H9 (cell line): Measurements from ENCODE around the gene TTK. TPM values are rescaled to one million over a fixed set of nuclear protein-coding genes. Genes with fewer than 3 reads are reported as not detected.
A peak's percentile ranks its signal among the peaks of the same experiment; 100 is the strongest.

Experiments
- DNase-seq: peaks from one replicate; pipeline ENCODE4 v3.0.0-alpha.2; 2017
- H2AFZ ChIP-seq: one replicate; pipeline ENCODE4 v1.6.1; 2013; ENCODE audit warnings: mild to moderate bottlenecking, low read length, control low read depth, moderate library complexity
- H2AK5ac ChIP-seq: 2 replicates; pipeline ENCODE4 v1.6.1; 2013; ENCODE audit warnings: low read length, control low read depth, mixed read lengths; ENCODE audit not compliant: insufficient read length
- H2BK120ac ChIP-seq: one replicate; pipeline ENCODE4 v1.6.1; 2013; ENCODE audit warnings: low read depth, mild to moderate bottlenecking, low read length, control low read depth, inconsistent platforms; ENCODE audit not compliant: poor library complexity, severe bottlenecking
- H2BK12ac ChIP-seq: 2 replicates; pipeline ENCODE4 v1.6.1; 2013; ENCODE audit warnings: low read length, control low read depth, mixed read lengths, low read depth; ENCODE audit not compliant: insufficient read length
- H2BK15ac ChIP-seq: 2 replicates; pipeline ENCODE4 v1.6.1; 2013; ENCODE audit warnings: low read depth, low read length, control low read depth
- H2BK20ac ChIP-seq: one replicate; pipeline ENCODE4 v1.6.1; 2013; ENCODE audit warnings: low read depth, mild to moderate bottlenecking, low read length, control low read depth, inconsistent platforms; ENCODE audit not compliant: poor library complexity, severe bottlenecking
- H2BK5ac ChIP-seq: 2 replicates; pipeline ENCODE4 v1.6.1; 2013; ENCODE audit warnings: low read length, control low read depth, mixed read lengths; ENCODE audit not compliant: insufficient read length
- H3K14ac ChIP-seq: 2 replicates; pipeline ENCODE4 v1.6.1; 2013; ENCODE audit warnings: low read length, control low read depth; ENCODE audit not compliant: insufficient read depth
- H3K18ac ChIP-seq: 2 replicates; pipeline ENCODE4 v1.6.1; 2013; ENCODE audit warnings: low read depth, mild to moderate bottlenecking, mixed read lengths, low read length, control low read depth; ENCODE audit not compliant: insufficient read length
- H3K23ac ChIP-seq: 2 replicates; pipeline ENCODE4 v1.6.1; 2013; ENCODE audit warnings: low read length, control low read depth, mixed read lengths, low read depth; ENCODE audit not compliant: insufficient read length
- H3K23me2 ChIP-seq: 2 replicates; pipeline ENCODE4 v1.6.1; 2013; ENCODE audit warnings: low read depth, mild to moderate bottlenecking, mixed read lengths, low read length, control low read depth; ENCODE audit not compliant: insufficient read length, poor library complexity, severe bottlenecking
- H3K27ac ChIP-seq: 2 replicates; pipeline ENCODE4 v1.5.1; 2013; ENCODE audit warnings: low read length, control low read depth, mixed read lengths, low read depth; ENCODE audit not compliant: insufficient read length
- H3K27me3 ChIP-seq: 2 replicates; pipeline ENCODE4 v1.6.1; 2013; ENCODE audit warnings: low read length, control low read depth, inconsistent platforms; ENCODE audit not compliant: insufficient read depth
- H3K4ac ChIP-seq: 2 replicates; pipeline ENCODE4 v1.6.1; 2013; ENCODE audit warnings: low read depth, mild to moderate bottlenecking, control low read depth, inconsistent platforms, low read length, moderate library complexity
- H3K4me1 ChIP-seq: 2 replicates; pipeline ENCODE4 v1.6.1; 2013; ENCODE audit warnings: low read length, control low read depth, inconsistent platforms; ENCODE audit not compliant: insufficient read depth
- H3K4me2 ChIP-seq: 2 replicates; pipeline ENCODE4 v1.6.1; 2013; ENCODE audit warnings: low read length, control low read depth, mixed read lengths; ENCODE audit not compliant: insufficient read length, insufficient read depth
- H3K56ac ChIP-seq: 2 replicates; pipeline ENCODE4 v1.6.1; 2013; ENCODE audit warnings: low read depth, mild to moderate bottlenecking, mixed read lengths, low read length, control low read depth; ENCODE audit not compliant: insufficient read length
- H3K79me1 ChIP-seq: 2 replicates; pipeline ENCODE4 v1.6.1; 2013; ENCODE audit warnings: low read depth, mild to moderate bottlenecking, moderate library complexity, low read length, control low read depth, inconsistent platforms; ENCODE audit not compliant: insufficient read depth, poor library complexity, severe bottlenecking
- H3K79me2 ChIP-seq: 2 replicates; pipeline ENCODE4 v1.6.1; 2013; ENCODE audit warnings: low read length, control low read depth, inconsistent platforms; ENCODE audit not compliant: insufficient read depth
- H3K9ac ChIP-seq: 2 replicates; pipeline ENCODE4 v1.6.1; 2013; ENCODE audit warnings: low read length, control low read depth, mixed read lengths; ENCODE audit not compliant: insufficient read length; ENCODE audit errors: extremely low read depth
- H3K9me3 ChIP-seq: one replicate; pipeline ENCODE4 v1.6.1; 2013; ENCODE audit warnings: low read depth, low read length, inconsistent platforms; ENCODE audit not compliant: control insufficient read depth
- H3T11ph ChIP-seq: one replicate; pipeline ENCODE4 v1.6.1; 2013; ENCODE audit warnings: mild to moderate bottlenecking, low read length, control low read depth, inconsistent platforms
- H4K20me1 ChIP-seq: one replicate; pipeline ENCODE4 v1.6.1; 2013; ENCODE audit not compliant: control insufficient read depth, insufficient read length, insufficient read depth
- H4K5ac ChIP-seq: 2 replicates; pipeline ENCODE4 v1.6.1; 2013; ENCODE audit warnings: low read depth, mild to moderate bottlenecking, mixed read lengths, low read length, control low read depth; ENCODE audit not compliant: insufficient read length
- H4K8ac ChIP-seq: replicated peaks from 2 replicates; pipeline ENCODE4 v1.6.1; 2013; ENCODE audit warnings: low read length, control low read depth, mixed read lengths, low read depth; ENCODE audit not compliant: insufficient read length
- H4K91ac ChIP-seq: 2 replicates; pipeline ENCODE4 v1.6.1; 2013; ENCODE audit warnings: low read depth, mild to moderate bottlenecking, moderate library complexity, mixed read lengths, low read length, control low read depth; ENCODE audit not compliant: insufficient read length
- H3K27ac Mint-ChIP-seq, 3 experiments: 2 replicates in 2 of 3; 3 replicates in 1 of 3; pipeline ENCODE4 v1.8.0; 2020 to 2021; ENCODE audit warnings: mixed read lengths in 3 of 3, mild to moderate bottlenecking in 1 of 3, moderate library complexity in 1 of 3
- H3K27me3 Mint-ChIP-seq: 2 replicates; pipeline ENCODE4 v1.8.0; 2021; ENCODE audit warnings: low read depth, mild to moderate bottlenecking, moderate library complexity, mixed read lengths
- H3K36me3 Mint-ChIP-seq, 3 experiments: 2 replicates in 2 of 3; 3 replicates in 1 of 3; pipeline ENCODE4 v1.8.0; 2020 to 2021; ENCODE audit warnings: low read depth in 3 of 3, mixed read lengths in 3 of 3; ENCODE audit not compliant: insufficient read depth in 1 of 3
- H3K4me1 Mint-ChIP-seq, 2 experiments: 2 replicates each; pipeline ENCODE4 v1.8.0; 2020; ENCODE audit warnings: mixed read lengths in 2 of 2
- H3K4me3 Mint-ChIP-seq, 2 experiments: 2 replicates in 1 of 2; 3 replicates in 1 of 2; pipeline ENCODE4 v1.8.0; 2020 to 2021; ENCODE audit warnings: mild to moderate bottlenecking in 2 of 2, mixed read lengths in 2 of 2, moderate library complexity in 1 of 2
- H3K9me3 Mint-ChIP-seq, 2 experiments: 2 replicates in 1 of 2; 3 replicates in 1 of 2; pipeline ENCODE4 v1.8.0; 2020; ENCODE audit warnings: mild to moderate bottlenecking in 2 of 2, mixed read lengths in 2 of 2, moderate library complexity in 1 of 2
- CTCF ChIP-seq: fragments of 200-600 bp; sonication (generic); conservative IDR thresholded peaks from 3 replicates; pipeline ENCODE4 v1.8.0; 2021; ENCODE audit warnings: antibody characterized with exemption, mild to moderate bottlenecking
- WGBS: extraction: QIAGEN DNeasy Blood & Tissue Kit; methylation state at CpG from one replicate; pipeline ENCODE4 v1.1.7; 2013; ENCODE audit warnings: missing lambda C conversion rate, low lambda C conversion rate, mixed read lengths; ENCODE audit not compliant: insufficient read length; ENCODE audit errors: extremely low coverage; 5-methylcytosine and 5-hydroxymethylcytosine counted together
- total RNA-seq: library from RNA; stranded (reverse); gene quantifications from 2 replicates; pipeline ENCODE4 v1.2.1, GENCODE V29; 2021

TTK gene
- total RNA-seq, 1 experiment from 2014 or later: 47.5 TPM

- Histone ChIP-seq H2BK120ac (no peak overlapping the region), H4K20me1 (no peaks in the 10 kb centered on the region), H3K14ac (peak overlapping the region; percentile 11; the same call in 1 of the 2 replicates), H4K91ac (no peak overlapping the region), H3K4me1 (peaks cover 3% of the 10 kb centered on the region; the same call in 1 of the 2 replicates), H4K5ac (no peak overlapping the region), H3K27me3 (no peaks in the 10 kb centered on the region), H3K9me3 (no peaks in the 10 kb centered on the region), H3K79me1 (no peaks in the 10 kb centered on the region), H3K79me2 (peaks cover 9% of the 10 kb centered on the region; the same call in 1 of the 2 replicates), H2AK5ac (no peak overlapping the region), H3T11ph (no peak overlapping the region), H2BK20ac (no peak overlapping the region), H2AFZ (peak overlapping the region; percentile 3), H4K8ac (no peak overlapping the region), H3K27ac (no peak overlapping the region), H3K18ac (no peak overlapping the region), H3K9ac (peak overlapping the region; percentile 48), H3K4ac (no peak overlapping the region), H3K23ac (no peak overlapping the region), H2BK12ac (no peak overlapping the region), H2BK15ac (no peak overlapping the region), H2BK5ac (no peak overlapping the region), H3K56ac (no peak overlapping the region), H3K23me2 (peaks cover 4% of the 10 kb centered on the region), H3K4me2 (peak overlapping the region; percentile 91)
- no peak for TF ChIP-seq CTCF
- peaks cover 24 to 26% of the 10 kb centered on the region in 2 experiments for H3K4me1 Mint-ChIP-seq
- H3K27me3 Mint-ChIP-seq: no peaks in the 10 kb centered on the region
- H3K9me3 Mint-ChIP-seq: no peaks in the 10 kb centered on the region
- WGBS: no CpG with 5 or more reads among the region's 13 CpGs
- H3K27ac Mint-ChIP-seq: peak overlapping the region; percentile 91 to 96 (median 92)
- H3K4me3 Mint-ChIP-seq: peak overlapping the region; percentile 89 to 99
- peaks cover 8 to 29% (median 17%) of the 10 kb centered on the region in 3 experiments; a peak in 6 of 7 replicates for H3K36me3 Mint-ChIP-seq
- peak; percentile 33 for DNase-seq
These were observed 650 bp upstream of the TTK start for GRCh38 chr6:80003826-80004172.
